Suprapubic skin (tissue), 4 donors: ENCODE results near the gene TMEM263.
"Not testable (repeated sequence)": the region's sequence is repeated elsewhere in the genome, so short reads cannot be mapped to it uniquely, and the experiment has no call there.

Experiments used
- CTCF ChIP-seq, 2 donors: fragments of 200-600 bp in 1 of 2; fragments of 450-650 bp in 1 of 2; sonication (generic) in 1 of 2; IDR thresholded peaks; one replicate each; pipeline ENCODE4 v1.5.1; 2016 to 2019; ENCODE audit warnings: antibody characterized with exemption in 2 of 2, mild to moderate bottlenecking in 1 of 2, moderate library complexity in 1 of 2
- POLR2A ChIP-seq, 2 donors: fragments of 450-650 bp; IDR thresholded peaks; one replicate each; pipeline ENCODE4 v1.6.1; 2017; ENCODE audit warnings: antibody characterized with exemption in 2 of 2, mild to moderate bottlenecking in 2 of 2, moderate library complexity in 2 of 2
- POLR2AphosphoS5 ChIP-seq, 3 donors: sonication (generic); formaldehyde crosslinking; IDR thresholded peaks; one replicate each; pipeline ENCODE4 v1.6.1; 2017; ENCODE audit warnings: antibody characterized with exemption in 3 of 3

GRCh38 chr12:106923594-106923993, 32.1 kb upstream of the TMEM263 start:
- TF ChIP-seq CTCF, POLR2A, POLR2AphosphoS5 (IDR thresholded peaks at IDR 0.05): not testable (repeated sequence)
